Effector memory CD4-positive, alpha-beta T cell (primary cell): ENCODE results near the gene CBLC.
A peak's percentile ranks its signal among the peaks of the same experiment; 100 is the strongest.

Source experiments
- DNase-seq, 3 donors: peaks; one replicate each; pipeline ENCODE4 v3.0.0-alpha.2; 2020
- H3K27ac ChIP-seq: 2 replicates; pipeline ENCODE4 v1.7.0; 2013; ENCODE audit warnings: mild to moderate bottlenecking, low read length, moderate library complexity; ENCODE audit not compliant: insufficient read depth, poor library complexity, severe bottlenecking
- H3K27me3 ChIP-seq: replicated peaks from 2 replicates; pipeline ENCODE4 v1.7.0; 2013; ENCODE audit warnings: mild to moderate bottlenecking, low read length; ENCODE audit not compliant: insufficient read depth, control insufficient read depth, poor library complexity, severe bottlenecking
- H3K36me3 ChIP-seq: 2 replicates; pipeline ENCODE4 v1.7.0; 2013; ENCODE audit warnings: mild to moderate bottlenecking, low read length, moderate library complexity; ENCODE audit not compliant: control insufficient read depth, insufficient read depth
- H3K4me1 ChIP-seq: 2 replicates; pipeline ENCODE4 v1.7.0; 2013; ENCODE audit warnings: low read length, mild to moderate bottlenecking; ENCODE audit not compliant: control insufficient read depth, insufficient read depth, poor library complexity, severe bottlenecking
- H3K4me3 ChIP-seq: 2 replicates; pipeline ENCODE4 v1.7.0; 2013; ENCODE audit warnings: low read length, low read depth, mild to moderate bottlenecking; ENCODE audit not compliant: insufficient read depth, poor library complexity, severe bottlenecking
- H3K9me3 ChIP-seq: 2 replicates; pipeline ENCODE4 v1.7.0; 2013; ENCODE audit warnings: mild to moderate bottlenecking, low read length, moderate library complexity; ENCODE audit not compliant: control insufficient read depth

The CBLC gene

GRCh38 chr19:44738136-44738535 is 39.6 kb upstream of the CBLC start:
- no peaks in the 10 kb centered on the region for H3K9me3 ChIP-seq
- no peak overlapping the region for H3K4me3 ChIP-seq
- H3K4me1 ChIP-seq, result no peaks in the 10 kb centered on the region
- H3K36me3 ChIP-seq, result no peaks in the 10 kb centered on the region
- no peaks in the 10 kb centered on the region for H3K27me3 ChIP-seq
- H3K27ac ChIP-seq, result no peak overlapping the region
- no peak for DNase-seq

DNA sequence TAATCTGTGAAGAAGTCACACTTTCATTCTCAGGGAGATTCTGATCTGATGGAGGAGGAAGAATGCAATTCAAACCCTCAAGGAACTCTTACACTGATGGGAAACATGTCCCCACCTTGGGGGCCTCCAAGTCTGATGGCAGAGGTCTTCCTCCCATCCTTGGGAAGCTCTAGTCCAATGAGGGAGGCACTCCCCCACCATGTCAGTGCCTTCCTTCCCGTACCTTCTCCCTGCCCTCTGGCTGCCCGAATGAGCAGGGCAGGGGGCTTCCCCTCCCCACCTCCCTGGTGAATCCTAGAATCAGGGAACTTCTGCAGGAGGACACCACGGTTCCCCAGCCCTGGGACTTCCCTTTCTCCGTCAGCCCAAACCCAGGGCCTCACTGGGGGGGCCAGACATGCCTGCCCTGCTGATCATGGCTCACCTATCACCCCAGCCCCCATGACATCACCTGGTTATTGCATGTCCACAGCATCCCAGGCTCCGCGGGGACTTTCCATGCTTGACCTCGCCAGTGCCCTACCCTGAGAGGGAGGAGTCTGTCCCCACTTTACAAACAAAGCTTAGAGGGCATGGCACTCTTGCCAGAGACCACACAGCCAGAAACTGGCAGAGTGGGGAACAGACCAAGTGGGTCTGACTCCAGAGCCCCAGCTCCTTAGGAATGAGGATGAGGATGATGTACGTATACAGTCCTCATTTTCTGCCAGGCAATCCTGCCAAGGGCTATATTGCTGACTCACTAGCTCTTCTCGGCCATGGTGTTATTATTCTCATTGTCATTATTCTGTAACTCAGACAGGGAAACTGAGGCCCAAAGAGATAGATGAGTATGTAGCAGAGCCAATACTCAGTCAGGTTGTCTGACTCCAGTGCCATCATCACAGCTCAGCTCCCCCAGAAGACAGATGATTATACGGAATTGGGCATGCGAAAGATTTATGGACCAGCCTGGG is 38.8 kb upstream of the CBLC start:
- no peaks in the 10 kb centered on the region for H3K9me3 ChIP-seq
- no peak overlapping the region for H3K27ac ChIP-seq
- DNase-seq, result no peak
- no peaks in the 10 kb centered on the region for H3K36me3 ChIP-seq
- no peaks in the 10 kb centered on the region for H3K27me3 ChIP-seq
- no peaks in the 10 kb centered on the region for H3K4me1 ChIP-seq
- no peak overlapping the region for H3K4me3 ChIP-seq

DNA sequence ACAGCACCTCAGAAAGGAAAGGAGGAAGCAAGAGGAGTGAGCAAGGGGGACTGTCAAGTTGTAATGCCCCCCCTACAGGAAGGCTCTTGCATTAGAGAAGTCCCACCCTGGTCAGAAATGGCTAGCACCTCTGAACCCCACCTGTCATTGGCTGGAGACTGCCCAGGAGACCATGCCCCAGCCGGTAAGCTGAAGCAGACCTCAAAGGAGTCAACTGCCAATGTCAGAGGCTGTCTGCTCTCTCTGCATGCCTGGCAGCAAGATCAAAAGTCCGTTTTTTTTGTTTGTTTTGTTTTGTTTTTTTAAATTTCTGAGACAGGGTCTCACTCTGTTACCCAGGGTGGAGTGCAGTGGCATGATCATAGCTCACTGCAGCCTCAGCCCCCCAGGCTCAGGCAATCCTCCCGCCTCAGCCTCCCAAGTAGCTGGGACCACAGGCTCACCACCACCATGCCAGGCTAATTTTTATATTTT is 37.3 kb upstream of the CBLC start:
- no peak for DNase-seq
- Histone ChIP-seq H3K27ac (no peak overlapping the region), H3K4me3 (no peak overlapping the region), H3K36me3 (no peaks in the 10 kb centered on the region), H3K9me3 (no peaks in the 10 kb centered on the region), H3K27me3 (no peaks in the 10 kb centered on the region), H3K4me1 (no peaks in the 10 kb centered on the region)

DNA sequence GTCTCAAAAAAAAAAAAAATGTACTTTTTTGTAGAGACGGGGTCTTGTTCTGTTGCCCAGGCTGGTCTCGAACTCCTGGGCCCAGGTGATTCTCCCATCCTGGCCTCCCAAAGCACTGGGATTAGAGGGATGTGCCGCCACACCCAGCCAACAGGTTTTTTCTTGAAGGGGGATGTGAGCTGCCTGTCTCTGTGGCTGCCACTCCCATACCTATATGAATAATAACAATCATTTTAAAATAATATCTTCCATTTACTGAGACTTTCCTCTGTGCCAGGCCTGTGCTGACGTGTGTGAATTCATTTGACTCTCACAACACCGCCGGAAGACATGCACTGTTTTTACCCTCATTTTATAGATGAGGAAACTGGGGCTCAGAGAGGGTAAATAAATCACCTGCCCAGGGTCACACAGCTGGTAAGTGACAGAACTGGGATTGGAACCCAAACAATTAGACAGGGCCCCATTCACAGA is 36.4 kb upstream of the CBLC start:
- Histone ChIP-seq H3K36me3 (no peaks in the 10 kb centered on the region), H3K27me3 (no peaks in the 10 kb centered on the region), H3K9me3 (no peaks in the 10 kb centered on the region), H3K27ac (no peak overlapping the region), H3K4me3 (no peak overlapping the region), H3K4me1 (no peaks in the 10 kb centered on the region)
- DNase-seq, result no peak

DNA sequence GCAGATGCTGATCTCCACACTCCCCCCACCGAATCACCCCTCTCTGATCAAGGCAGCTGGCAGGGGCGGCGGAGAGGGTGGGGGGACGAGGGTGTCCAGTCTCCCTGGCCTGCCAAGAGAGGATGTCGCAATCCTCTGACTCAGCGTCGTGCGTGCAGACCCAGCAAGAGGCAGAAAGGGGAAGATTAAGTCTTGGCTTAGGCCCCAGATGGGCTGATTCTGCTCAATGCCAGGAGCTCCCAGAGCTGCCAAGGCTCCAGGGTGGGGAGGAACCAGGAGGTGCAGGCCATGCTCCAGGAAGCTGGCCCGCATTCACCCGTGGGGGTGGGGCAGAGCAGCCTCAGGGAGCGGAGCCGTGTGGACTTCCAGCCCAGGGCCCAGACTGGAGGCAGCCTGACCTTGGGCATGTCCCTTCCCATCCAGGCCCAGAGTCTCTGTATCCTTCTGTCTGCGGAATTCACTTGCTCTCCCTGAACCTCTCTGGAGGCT is 35.8 kb upstream of the CBLC start:
- Histone ChIP-seq H3K9me3 (no peaks in the 10 kb centered on the region), H3K36me3 (no peaks in the 10 kb centered on the region), H3K27me3 (no peaks in the 10 kb centered on the region), H3K4me1 (peaks cover 3% of the 10 kb centered on the region), H3K27ac (no peak overlapping the region), H3K4me3 (no peak overlapping the region)
- no peak for DNase-seq

- no peak for DNase-seq
- Histone ChIP-seq H3K27me3 (no peaks in the 10 kb centered on the region), H3K4me1 (peaks cover 7% of the 10 kb centered on the region), H3K27ac (no peak overlapping the region), H3K36me3 (no peaks in the 10 kb centered on the region), H3K4me3 (no peak overlapping the region), H3K9me3 (no peaks in the 10 kb centered on the region)
Observed at GRCh38 chr19:44742330-44743061, 35.2 kb upstream of the CBLC start.

DNA sequence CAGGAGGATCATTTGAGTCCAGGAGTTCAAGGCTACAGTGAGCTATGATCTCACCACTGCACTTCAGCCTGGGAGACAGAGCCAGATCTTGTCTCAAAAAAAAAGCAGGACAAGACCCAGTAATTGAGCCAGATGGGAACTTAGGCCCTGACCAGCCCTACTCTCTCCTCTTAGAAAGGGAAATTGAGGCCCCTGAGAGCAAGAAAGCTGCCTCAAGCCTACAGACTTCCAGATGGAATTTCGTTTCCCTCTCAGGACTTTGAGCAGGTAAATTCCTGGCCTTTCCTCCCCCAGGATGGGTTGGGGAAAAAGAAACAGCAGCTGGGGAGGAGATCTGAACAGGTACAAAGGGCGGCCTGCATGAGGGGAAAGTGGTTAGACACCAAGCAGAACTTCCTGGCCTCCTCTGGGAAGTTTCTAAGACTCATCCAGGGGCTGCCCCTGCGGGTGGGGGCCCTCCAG is 32.8 kb upstream of the CBLC start:
- no peak for DNase-seq
- Histone ChIP-seq H3K4me1 (peaks cover 19% of the 10 kb centered on the region), H3K9me3 (no peaks in the 10 kb centered on the region), H3K27me3 (no peaks in the 10 kb centered on the region), H3K4me3 (no peak overlapping the region), H3K27ac (peak overlapping the region; percentile 29), H3K36me3 (no peaks in the 10 kb centered on the region)

DNA sequence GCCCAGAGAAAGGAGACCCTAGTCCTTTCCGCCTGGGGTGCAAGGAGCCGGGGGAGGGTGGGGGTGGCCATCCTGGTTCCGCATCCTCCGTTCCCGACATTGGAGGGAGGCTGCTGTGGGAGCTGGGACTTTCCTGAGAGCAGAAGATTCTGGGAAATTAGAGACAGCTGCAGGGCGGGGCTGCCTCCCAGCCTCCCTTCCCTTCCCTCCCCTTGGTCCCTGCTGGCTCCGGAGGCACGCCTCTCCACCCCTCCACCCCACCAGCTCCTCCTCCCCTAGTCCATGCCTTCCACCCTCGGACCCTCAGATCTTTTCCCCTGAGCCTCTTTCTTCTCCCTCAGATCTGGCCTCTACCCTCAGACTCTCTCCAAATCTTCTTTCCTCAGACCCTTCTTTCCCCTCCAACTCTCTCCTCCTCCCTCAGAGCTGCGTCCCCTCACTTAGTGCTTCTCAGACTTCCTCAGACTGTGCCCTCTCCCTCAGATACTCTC is 32.3 kb upstream of the CBLC start:
- no peak overlapping the region for H3K4me3 ChIP-seq
- no peaks in the 10 kb centered on the region for H3K9me3 ChIP-seq
- H3K27me3 ChIP-seq, result no peaks in the 10 kb centered on the region
- DNase-seq, result no peak
- peak overlapping the region; percentile 98 for H3K27ac ChIP-seq
- H3K36me3 ChIP-seq, result no peaks in the 10 kb centered on the region
- H3K4me1 ChIP-seq, result peaks cover 20% of the 10 kb centered on the region

DNA sequence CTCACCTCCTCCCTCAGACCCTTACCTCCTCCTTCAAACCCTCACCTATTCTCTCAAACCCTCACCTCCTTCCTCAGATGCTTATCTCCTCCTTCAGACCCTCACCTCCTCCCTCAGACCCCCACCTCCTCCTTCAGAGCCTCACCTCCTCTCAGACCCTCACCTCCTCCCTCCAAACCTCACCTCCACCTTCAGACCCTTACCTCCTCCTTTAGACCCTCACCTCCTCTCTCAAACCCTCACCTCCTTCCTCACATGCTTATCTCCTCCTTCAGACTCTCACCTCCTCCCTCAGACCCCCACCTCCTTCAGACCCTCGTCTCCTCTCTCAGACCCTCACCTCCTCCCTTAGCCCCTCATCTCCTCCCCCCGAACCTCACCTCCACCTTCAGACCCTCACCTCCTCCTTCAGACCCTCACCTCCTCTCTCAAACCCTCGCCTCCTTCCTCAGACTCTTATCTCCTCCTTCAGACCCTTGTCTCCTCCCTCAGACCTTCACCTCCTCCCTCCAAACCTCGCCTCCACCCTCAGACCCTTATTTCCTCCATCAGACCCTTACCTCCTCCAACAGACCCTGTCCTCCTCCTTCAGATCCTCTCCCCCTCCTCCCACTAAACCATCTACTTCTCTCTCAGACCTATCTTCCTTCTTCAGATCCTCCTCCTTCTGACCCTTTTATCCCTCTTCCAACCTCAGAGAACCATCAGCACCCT is 31.6 kb upstream of the CBLC start:
- H3K4me1 ChIP-seq, result peaks cover 27% of the 10 kb centered on the region
- no peaks in the 10 kb centered on the region for H3K9me3 ChIP-seq
- no peak overlapping the region for H3K4me3 ChIP-seq
- no peak for DNase-seq
- no peaks in the 10 kb centered on the region for H3K27me3 ChIP-seq
- peak overlapping the region; percentile 98 for H3K27ac ChIP-seq
- H3K36me3 ChIP-seq, result no peaks in the 10 kb centered on the region
